H9 (cell line): ENCODE results near the gene CCDC57. TPM values are rescaled to one million over a fixed set of nuclear protein-coding genes. Genes with fewer than 3 reads are reported as not detected.

ENCODE experiments used
- DNase-seq: peaks from one replicate; pipeline ENCODE4 v3.0.0-alpha.2; 2017
- H2AFZ ChIP-seq: one replicate; pipeline ENCODE4 v1.6.1; 2013; ENCODE audit warnings: mild to moderate bottlenecking, low read length, control low read depth, moderate library complexity
- H2AK5ac ChIP-seq: 2 replicates; pipeline ENCODE4 v1.6.1; 2013; ENCODE audit warnings: low read length, control low read depth, mixed read lengths; ENCODE audit not compliant: insufficient read length
- H2BK120ac ChIP-seq: one replicate; pipeline ENCODE4 v1.6.1; 2013; ENCODE audit warnings: low read depth, mild to moderate bottlenecking, low read length, control low read depth, inconsistent platforms; ENCODE audit not compliant: poor library complexity, severe bottlenecking
- H2BK12ac ChIP-seq: 2 replicates; pipeline ENCODE4 v1.6.1; 2013; ENCODE audit warnings: low read length, control low read depth, mixed read lengths, low read depth; ENCODE audit not compliant: insufficient read length
- H2BK15ac ChIP-seq: 2 replicates; pipeline ENCODE4 v1.6.1; 2013; ENCODE audit warnings: low read depth, low read length, control low read depth
- H2BK20ac ChIP-seq: one replicate; pipeline ENCODE4 v1.6.1; 2013; ENCODE audit warnings: low read depth, mild to moderate bottlenecking, low read length, control low read depth, inconsistent platforms; ENCODE audit not compliant: poor library complexity, severe bottlenecking
- H2BK5ac ChIP-seq: 2 replicates; pipeline ENCODE4 v1.6.1; 2013; ENCODE audit warnings: low read length, control low read depth, mixed read lengths; ENCODE audit not compliant: insufficient read length
- H3K14ac ChIP-seq: 2 replicates; pipeline ENCODE4 v1.6.1; 2013; ENCODE audit warnings: low read length, control low read depth; ENCODE audit not compliant: insufficient read depth
- H3K18ac ChIP-seq: 2 replicates; pipeline ENCODE4 v1.6.1; 2013; ENCODE audit warnings: low read depth, mild to moderate bottlenecking, mixed read lengths, low read length, control low read depth; ENCODE audit not compliant: insufficient read length
- H3K23ac ChIP-seq: 2 replicates; pipeline ENCODE4 v1.6.1; 2013; ENCODE audit warnings: low read length, control low read depth, mixed read lengths, low read depth; ENCODE audit not compliant: insufficient read length
- H3K23me2 ChIP-seq: 2 replicates; pipeline ENCODE4 v1.6.1; 2013; ENCODE audit warnings: low read depth, mild to moderate bottlenecking, mixed read lengths, low read length, control low read depth; ENCODE audit not compliant: insufficient read length, poor library complexity, severe bottlenecking
- H3K27ac ChIP-seq: 2 replicates; pipeline ENCODE4 v1.5.1; 2013; ENCODE audit warnings: low read length, control low read depth, mixed read lengths, low read depth; ENCODE audit not compliant: insufficient read length
- H3K27me3 ChIP-seq: 2 replicates; pipeline ENCODE4 v1.6.1; 2013; ENCODE audit warnings: low read length, control low read depth, inconsistent platforms; ENCODE audit not compliant: insufficient read depth
- H3K4ac ChIP-seq: 2 replicates; pipeline ENCODE4 v1.6.1; 2013; ENCODE audit warnings: low read depth, mild to moderate bottlenecking, control low read depth, inconsistent platforms, low read length, moderate library complexity
- H3K4me1 ChIP-seq: 2 replicates; pipeline ENCODE4 v1.6.1; 2013; ENCODE audit warnings: low read length, control low read depth, inconsistent platforms; ENCODE audit not compliant: insufficient read depth
- H3K4me2 ChIP-seq: 2 replicates; pipeline ENCODE4 v1.6.1; 2013; ENCODE audit warnings: low read length, control low read depth, mixed read lengths; ENCODE audit not compliant: insufficient read length, insufficient read depth
- H3K56ac ChIP-seq: 2 replicates; pipeline ENCODE4 v1.6.1; 2013; ENCODE audit warnings: low read depth, mild to moderate bottlenecking, mixed read lengths, low read length, control low read depth; ENCODE audit not compliant: insufficient read length
- H3K79me1 ChIP-seq: 2 replicates; pipeline ENCODE4 v1.6.1; 2013; ENCODE audit warnings: low read depth, mild to moderate bottlenecking, moderate library complexity, low read length, control low read depth, inconsistent platforms; ENCODE audit not compliant: insufficient read depth, poor library complexity, severe bottlenecking
- H3K79me2 ChIP-seq: 2 replicates; pipeline ENCODE4 v1.6.1; 2013; ENCODE audit warnings: low read length, control low read depth, inconsistent platforms; ENCODE audit not compliant: insufficient read depth
- H3K9ac ChIP-seq: 2 replicates; pipeline ENCODE4 v1.6.1; 2013; ENCODE audit warnings: low read length, control low read depth, mixed read lengths; ENCODE audit not compliant: insufficient read length; ENCODE audit errors: extremely low read depth
- H3K9me3 ChIP-seq: one replicate; pipeline ENCODE4 v1.6.1; 2013; ENCODE audit warnings: low read depth, low read length, inconsistent platforms; ENCODE audit not compliant: control insufficient read depth
- H3T11ph ChIP-seq: one replicate; pipeline ENCODE4 v1.6.1; 2013; ENCODE audit warnings: mild to moderate bottlenecking, low read length, control low read depth, inconsistent platforms
- H4K20me1 ChIP-seq: one replicate; pipeline ENCODE4 v1.6.1; 2013; ENCODE audit not compliant: control insufficient read depth, insufficient read length, insufficient read depth
- H4K5ac ChIP-seq: 2 replicates; pipeline ENCODE4 v1.6.1; 2013; ENCODE audit warnings: low read depth, mild to moderate bottlenecking, mixed read lengths, low read length, control low read depth; ENCODE audit not compliant: insufficient read length
- H4K8ac ChIP-seq: replicated peaks from 2 replicates; pipeline ENCODE4 v1.6.1; 2013; ENCODE audit warnings: low read length, control low read depth, mixed read lengths, low read depth; ENCODE audit not compliant: insufficient read length
- H4K91ac ChIP-seq: 2 replicates; pipeline ENCODE4 v1.6.1; 2013; ENCODE audit warnings: low read depth, mild to moderate bottlenecking, moderate library complexity, mixed read lengths, low read length, control low read depth; ENCODE audit not compliant: insufficient read length
- H3K27ac Mint-ChIP-seq, 3 experiments: 2 replicates in 2 of 3; 3 replicates in 1 of 3; pipeline ENCODE4 v1.8.0; 2020 to 2021; ENCODE audit warnings: mixed read lengths in 3 of 3, mild to moderate bottlenecking in 1 of 3, moderate library complexity in 1 of 3
- H3K27me3 Mint-ChIP-seq: 2 replicates; pipeline ENCODE4 v1.8.0; 2021; ENCODE audit warnings: low read depth, mild to moderate bottlenecking, moderate library complexity, mixed read lengths
- H3K36me3 Mint-ChIP-seq, 3 experiments: 2 replicates in 2 of 3; 3 replicates in 1 of 3; pipeline ENCODE4 v1.8.0; 2020 to 2021; ENCODE audit warnings: low read depth in 3 of 3, mixed read lengths in 3 of 3; ENCODE audit not compliant: insufficient read depth in 1 of 3
- H3K4me1 Mint-ChIP-seq, 2 experiments: 2 replicates each; pipeline ENCODE4 v1.8.0; 2020; ENCODE audit warnings: mixed read lengths in 2 of 2
- H3K4me3 Mint-ChIP-seq, 2 experiments: 2 replicates in 1 of 2; 3 replicates in 1 of 2; pipeline ENCODE4 v1.8.0; 2020 to 2021; ENCODE audit warnings: mild to moderate bottlenecking in 2 of 2, mixed read lengths in 2 of 2, moderate library complexity in 1 of 2
- H3K9me3 Mint-ChIP-seq, 2 experiments: 2 replicates in 1 of 2; 3 replicates in 1 of 2; pipeline ENCODE4 v1.8.0; 2020; ENCODE audit warnings: mild to moderate bottlenecking in 2 of 2, mixed read lengths in 2 of 2, moderate library complexity in 1 of 2
- CTCF ChIP-seq: fragments of 200-600 bp; sonication (generic); conservative IDR thresholded peaks from 3 replicates; pipeline ENCODE4 v1.8.0; 2021; ENCODE audit warnings: antibody characterized with exemption, mild to moderate bottlenecking
- WGBS: extraction: QIAGEN DNeasy Blood & Tissue Kit; methylation state at CpG from one replicate; pipeline ENCODE4 v1.1.7; 2013; ENCODE audit warnings: missing lambda C conversion rate, low lambda C conversion rate, mixed read lengths; ENCODE audit not compliant: insufficient read length; ENCODE audit errors: extremely low coverage; 5-methylcytosine and 5-hydroxymethylcytosine counted together
- total RNA-seq: library from RNA; stranded (reverse); gene quantifications from 2 replicates; pipeline ENCODE4 v1.2.1, GENCODE V29; 2021

The CCDC57 gene
- total RNA-seq, 1 experiment from 2014 or later, result 11.0 TPM

- no peak overlapping the region for H4K5ac ChIP-seq
- no peak overlapping the region for H2AFZ ChIP-seq
- H3K4me1 ChIP-seq, result no peaks in the 10 kb centered on the region
- no peak overlapping the region for H2BK20ac ChIP-seq
- H3K9ac ChIP-seq, result no peak overlapping the region
- H3K4me2 ChIP-seq, result no peak overlapping the region
- no peaks in the 10 kb centered on the region for H3K9me3 ChIP-seq
- H2AK5ac ChIP-seq, result no peak overlapping the region
- no peak overlapping the region for H3K27ac ChIP-seq
- H3K23me2 ChIP-seq, result no peaks in the 10 kb centered on the region
- no peak overlapping the region for H2BK15ac ChIP-seq
- H3K23ac ChIP-seq, result no peak overlapping the region
- H2BK120ac ChIP-seq, result no peak overlapping the region
- H3K27me3 Mint-ChIP-seq, result peaks cover 51% of the 10 kb centered on the region
- peaks cover 2% of the 10 kb centered on the region; the same call in 1 of the 2 replicates for H3K27me3 ChIP-seq
- H3K79me1 ChIP-seq, result no peaks in the 10 kb centered on the region
- 0 out of 5 replicates have a peak, but pooled peaks cover 0 to 3% of the 10 kb centered on the region in 2 experiments for H3K9me3 Mint-ChIP-seq
- no peak overlapping the region for H2BK12ac ChIP-seq
- H4K8ac ChIP-seq, result no peak overlapping the region
- no CpG with 5 or more reads among the region's 10 CpGs for WGBS
- peaks cover 2% of the 10 kb centered on the region for H4K20me1 ChIP-seq
- no peak overlapping the region for H2BK5ac ChIP-seq
- no peak overlapping the region for H3K4ac ChIP-seq
- no peak overlapping the region for H3K27ac Mint-ChIP-seq
- no peak overlapping the region for H3K14ac ChIP-seq
- H3K4me1 Mint-ChIP-seq, result no peaks in the 10 kb centered on the region
- H3K36me3 Mint-ChIP-seq, result no peaks in the 10 kb centered on the region; a peak in 1 of 7 replicates
- H3K79me2 ChIP-seq, result no peaks in the 10 kb centered on the region
- H4K91ac ChIP-seq, result no peak overlapping the region
- no peak overlapping the region for H3K4me3 Mint-ChIP-seq
- H3K56ac ChIP-seq, result no peak overlapping the region
- no peak for TF ChIP-seq CTCF
- no peak for DNase-seq
- H3T11ph ChIP-seq, result no peak overlapping the region
- no peak overlapping the region for H3K18ac ChIP-seq
Measured at GRCh38 chr17:82222816-82223215, 10.2 kb upstream of the CCDC57 start.
